MM.1S (cell line): ENCODE results near the gene RUNX1.

Experiments
- DNase-seq: peaks from one replicate; pipeline ENCODE4 v3.0.0-alpha.2; 2015
- H2AFZ ChIP-seq: fragments of 300-600 bp; sonication (generic); 2 replicates; pipeline ENCODE4 v1.6.0; 2016; ENCODE audit warnings: antibody characterized with exemption, low read length
- H3F3A ChIP-seq: fragments of 300-600 bp; sonication (generic); 2 replicates; pipeline ENCODE4 v1.6.1; 2016; ENCODE audit warnings: mild to moderate bottlenecking, antibody characterized with exemption, low read length, moderate library complexity, mixed read lengths; ENCODE audit not compliant: insufficient read depth
- H3K27ac ChIP-seq: fragments of 300-600 bp; sonication (generic); 2 replicates; pipeline ENCODE4 v1.5.1; 2016; ENCODE audit warnings: mild to moderate bottlenecking, low read length
- H3K27me3 ChIP-seq: fragments of 300-600 bp; sonication (generic); replicated peaks from 2 replicates; pipeline ENCODE4 v1.6.0; 2016; ENCODE audit warnings: low read length; ENCODE audit not compliant: insufficient read depth
- H3K36me3 ChIP-seq: fragments of 300-600 bp; sonication (generic); replicated peaks from 2 replicates; pipeline ENCODE4 v1.6.1; 2016; ENCODE audit warnings: mild to moderate bottlenecking, low read length, mixed read lengths; ENCODE audit not compliant: insufficient read depth
- H3K4me1 ChIP-seq: fragments of 300-600 bp; sonication (generic); 2 replicates; pipeline ENCODE4 v1.6.1; 2016; ENCODE audit warnings: low read length, mixed read lengths
- H3K4me2 ChIP-seq: fragments of 300-600 bp; sonication (generic); 2 replicates; pipeline ENCODE4 v1.6.0; 2016; ENCODE audit warnings: low read depth, low read length
- H3K4me3 ChIP-seq: fragments of 300-600 bp; sonication (generic); 2 replicates; pipeline ENCODE4 v1.5.1; 2016; ENCODE audit warnings: low read length, mixed read lengths
- H3K79me2 ChIP-seq: fragments of 300-600 bp; sonication (generic); 2 replicates; pipeline ENCODE4 v1.6.1; 2016; ENCODE audit warnings: mixed run types, low read length, mixed read lengths
- H3K9ac ChIP-seq: fragments of 300-600 bp; sonication (generic); 2 replicates; pipeline ENCODE4 v1.6.1; 2016; ENCODE audit warnings: low read length, mixed read lengths
- H3K9me2 ChIP-seq: fragments of 300-600 bp; sonication (generic); replicated peaks from 2 replicates; pipeline ENCODE4 v1.6.1; 2016; ENCODE audit warnings: mild to moderate bottlenecking, low read length, mixed read lengths; ENCODE audit not compliant: insufficient read depth
- H3K9me3 ChIP-seq: fragments of 300-600 bp; sonication (generic); replicated peaks from 2 replicates; pipeline ENCODE4 v1.6.1; 2016; ENCODE audit warnings: mild to moderate bottlenecking, low read length, mixed read lengths; ENCODE audit not compliant: insufficient read depth
- H4K20me1 ChIP-seq: fragments of 300-600 bp; sonication (generic); 2 replicates; pipeline ENCODE4 v1.6.1; 2016; ENCODE audit warnings: mild to moderate bottlenecking, low read length, moderate library complexity, mixed read lengths; ENCODE audit not compliant: insufficient read depth
- CTCF ChIP-seq: fragments of 300-600 bp; sonication (generic); IDR thresholded peaks from 2 replicates; pipeline ENCODE4 v1.5.1; 2016; ENCODE audit warnings: antibody characterized with exemption, low read length, mixed read lengths
- EZH2 ChIP-seq: fragments of 300-600 bp; sonication (generic); optimal IDR thresholded peaks from 2 replicates; pipeline ENCODE3; 2017; ENCODE audit warnings: low read depth, mild to moderate bottlenecking, antibody characterized with exemption, low read length, mixed read lengths
- EZH2phosphoT487 ChIP-seq: fragments of 300-600 bp; sonication (generic); IDR thresholded peaks from 2 replicates; pipeline ENCODE4 v1.6.1; 2018; ENCODE audit warnings: antibody characterized with exemption, low read length

RUNX1 gene

GRCh38 chr21:34977333-34977732, 71.8 kb downstream of the RUNX1 start:
- H3K27me3 ChIP-seq: peaks cover 42% of the 10 kb centered on the region
- H3K9ac ChIP-seq: no peak overlapping the region
- no peaks in the 10 kb centered on the region for H3K9me2 ChIP-seq
- H3K4me1 ChIP-seq: peaks cover 24% of the 10 kb centered on the region
- no peaks in the 10 kb centered on the region for H3K79me2 ChIP-seq
- no peaks in the 10 kb centered on the region for H3K36me3 ChIP-seq
- TF ChIP-seq EZH2 (no peak), EZH2phosphoT487 (no peak), CTCF (no peak)
- H3F3A ChIP-seq: peaks cover 14% of the 10 kb centered on the region
- H3K27ac ChIP-seq: no peak overlapping the region
- no peaks in the 10 kb centered on the region for H4K20me1 ChIP-seq
- no peak for DNase-seq
- no peaks in the 10 kb centered on the region for H3K9me3 ChIP-seq
- no peak overlapping the region for H3K4me2 ChIP-seq
- no peak overlapping the region for H3K4me3 ChIP-seq
- no peak overlapping the region for H2AFZ ChIP-seq

- peaks cover 14% of the 10 kb centered on the region for H3F3A ChIP-seq
- H3K79me2 ChIP-seq: no peaks in the 10 kb centered on the region
- H3K4me3 ChIP-seq: peak overlapping the region; percentile 0; the same call in 1 of the 2 replicates
- no peaks in the 10 kb centered on the region for H3K36me3 ChIP-seq
- H3K27ac ChIP-seq: peak overlapping the region; percentile 0; the same call in 1 of the 2 replicates
- H3K4me1 ChIP-seq: peaks cover 34% of the 10 kb centered on the region
- no peaks in the 10 kb centered on the region for H3K9me3 ChIP-seq
- no peaks in the 10 kb centered on the region for H4K20me1 ChIP-seq
- no peak overlapping the region for H2AFZ ChIP-seq
- H3K9ac ChIP-seq: no peak overlapping the region
- DNase-seq: peak; percentile 99
- no peak for TF ChIP-seq EZH2phosphoT487
- no peak for TF ChIP-seq EZH2
- no peak for TF ChIP-seq CTCF
- peak overlapping the region; percentile 56 for H3K4me2 ChIP-seq
- no peaks in the 10 kb centered on the region for H3K9me2 ChIP-seq
- H3K27me3 ChIP-seq: peaks cover 53% of the 10 kb centered on the region
These were observed 74.7 kb downstream of the RUNX1 start for GRCh38 chr21:34974162-34974981.

- Histone ChIP-seq H3K36me3 (no peaks in the 10 kb centered on the region), H3K79me2 (no peaks in the 10 kb centered on the region), H3K27me3 (peaks cover 53% of the 10 kb centered on the region), H4K20me1 (no peaks in the 10 kb centered on the region), H3K4me1 (peaks cover 40% of the 10 kb centered on the region), H3K4me3 (0 out of 2 replicates have a peak overlapping the region, but pooled peaks have one; percentile 0), H3F3A (peaks cover 14% of the 10 kb centered on the region), H3K27ac (no peak overlapping the region), H3K9ac (no peak overlapping the region), H3K9me2 (no peaks in the 10 kb centered on the region), H3K9me3 (no peaks in the 10 kb centered on the region), H3K4me2 (peak overlapping the region; percentile 56), H2AFZ (no peak overlapping the region)
- no peak for DNase-seq
- TF ChIP-seq EZH2 (no peak), EZH2phosphoT487 (no peak), CTCF (no peak)
These were observed 75.4 kb downstream of the RUNX1 start for GRCh38 chr21:34973685-34974084.
